HepG2 (cell line): ENCODE results near the gene C12orf60. TPM values are rescaled to one million over a fixed set of nuclear protein-coding genes. Genes with fewer than 3 reads are reported as not detected.

Experiments used
- BRD4 ChIP-seq: sonication (generic); formaldehyde crosslinking; IDR thresholded peaks from 2 replicates; pipeline ENCODE4 v1.4.0; 2020; ENCODE audit warnings: missing genetic modification reagents
- CREB3 ChIP-seq: sonication (generic); formaldehyde crosslinking; IDR thresholded peaks from 2 replicates; pipeline ENCODE4 v1.5.0; 2020; ENCODE audit warnings: missing genetic modification reagents
- DNMT1 ChIP-seq: sonication (generic); formaldehyde crosslinking; IDR thresholded peaks from 2 replicates; pipeline ENCODE4 v1.5.1; 2020; ENCODE audit warnings: mild to moderate bottlenecking, missing genetic modification reagents
- HOXA3 ChIP-seq: sonication (generic); formaldehyde crosslinking; IDR thresholded peaks from 2 replicates; pipeline ENCODE4 v1.5.0; 2020; ENCODE audit warnings: missing genetic modification reagents
- NR0B2 ChIP-seq: sonication (generic); formaldehyde crosslinking; IDR thresholded peaks from 2 replicates; pipeline ENCODE4 v1.4.0; 2020; ENCODE audit warnings: mild to moderate bottlenecking, missing genetic modification reagents
- NRL ChIP-seq: sonication (generic); formaldehyde crosslinking; IDR thresholded peaks from 2 replicates; pipeline ENCODE4 v1.5.0; 2020; ENCODE audit warnings: missing genetic modification reagents, mild to moderate bottlenecking, moderate library complexity, borderline replicate concordance
- POLR2AphosphoS5 ChIP-seq: IDR thresholded peaks from 2 replicates; pipeline ENCODE4 v1.6.1; 2012; ENCODE audit warnings: low read depth, low read length
- PRDM15 ChIP-seq: sonication (generic); formaldehyde crosslinking; IDR thresholded peaks from 2 replicates; pipeline ENCODE4 v1.4.0; 2020; ENCODE audit warnings: missing genetic modification reagents
- SATB2 ChIP-seq: sonication (generic); formaldehyde crosslinking; IDR thresholded peaks from 2 replicates; pipeline ENCODE4 v1.5.0; 2020; ENCODE audit warnings: missing genetic modification reagents
- SRSF4 ChIP-seq: fragments of 200-400 bp; formaldehyde crosslinking; IDR thresholded peaks from one replicate; pipeline ENCODE4 v1.6.1; 2018; ENCODE audit warnings: mild to moderate bottlenecking, low read depth, low read length, moderate library complexity; ENCODE audit not compliant: poor library complexity, severe bottlenecking
- TAF15 ChIP-seq: fragments of 200-400 bp; formaldehyde crosslinking; IDR thresholded peaks from one replicate; pipeline ENCODE4 v1.6.1; 2018; ENCODE audit warnings: mild to moderate bottlenecking, low read depth, low read length; ENCODE audit not compliant: poor library complexity, severe bottlenecking
- TEF ChIP-seq: sonication (generic); formaldehyde crosslinking; IDR thresholded peaks from 2 replicates; pipeline ENCODE4 v1.5.0; 2020; ENCODE audit warnings: missing genetic modification reagents
- TFE3 ChIP-seq: IDR thresholded peaks from 2 replicates; pipeline ENCODE4 v1.6.1; 2016
- YEATS2 ChIP-seq: sonication (generic); formaldehyde crosslinking; IDR thresholded peaks from 2 replicates; pipeline ENCODE4 v1.4.0; 2020; ENCODE audit warnings: missing genetic modification reagents, borderline replicate concordance
- ZKSCAN1 ChIP-seq: fragments of 150-350 bp; IDR thresholded peaks from 2 replicates; pipeline ENCODE4 v1.6.1; 2014; ENCODE audit warnings: low read length
- ZNF550 ChIP-seq: sonication (generic); formaldehyde crosslinking; IDR thresholded peaks from 2 replicates; pipeline ENCODE4 v1.4.0; 2020; ENCODE audit warnings: mild to moderate bottlenecking, missing genetic modification reagents, borderline replicate concordance
- ZNF556 ChIP-seq: sonication (generic); formaldehyde crosslinking; IDR thresholded peaks from 2 replicates; pipeline ENCODE4 v1.4.0; 2020; ENCODE audit warnings: mild to moderate bottlenecking, missing genetic modification reagents, borderline replicate concordance
- polyA plus RNA-seq, 8 experiments: library from polyadenylated mRNA; depleted of rRNA in 3 of 8; stranded (reverse) in 7 of 8; unstranded in 1 of 8; fragments of >200 nt; fragmentation: Illumina TruSeq in 4 of 8; extraction: Trizol in 4 of 8; gene quantifications; 2 replicates each; pipeline versions ENCODE4 v1.2.1 to v1.2.3, GENCODE V29; 2011 to 2016; ENCODE audit warnings: low read depth in 4 of 8, missing spikeins in 1 of 8, mixed read lengths in 1 of 8; ENCODE audit not compliant: insufficient read depth in 1 of 8
- total RNA-seq, 5 experiments: library from RNA; depleted of rRNA; stranded (reverse); fragments of >200 nt; fragmentation: Illumina TruSeq; extraction: Trizol; gene quantifications; 2 replicates each; pipeline ENCODE4 v1.2.3, GENCODE V29; 2016; ENCODE audit warnings: low read depth in 1 of 5
- TF ChIP-seq, protein P1 (sequence below): sonication (generic); formaldehyde crosslinking; IDR thresholded peaks from 2 replicates; pipeline ENCODE4 v1.5.0; 2020; ENCODE audit warnings: mild to moderate bottlenecking, missing genetic modification reagents
- TF ChIP-seq, protein P2 (sequence below): sonication (generic); formaldehyde crosslinking; IDR thresholded peaks from 2 replicates; pipeline ENCODE4 v1.5.0; 2020; ENCODE audit warnings: missing genetic modification reagents, mild to moderate bottlenecking, borderline replicate concordance

The C12orf60 gene
- total and polyA plus RNA-seq, 2 of the 13 experiments (the other 11 are each of a cell fraction or from before 2014, with no cell fraction given) = 0.55 to 1.4 TPM

GRCh38 chr12:14843425-14843887 is 40.0 kb downstream of the C12orf60 start, which contains the start of gene ART4 (continued):
- TF ChIP-seq TEF (CRISPR knock-in tag) = no peak
- TF ChIP-seq SRSF4 = no peak
- no peak for TF ChIP-seq NRL (CRISPR knock-in tag)
- no peak for TF ChIP-seq NR0B2 (CRISPR knock-in tag)
- TF ChIP-seq, protein P1, sequence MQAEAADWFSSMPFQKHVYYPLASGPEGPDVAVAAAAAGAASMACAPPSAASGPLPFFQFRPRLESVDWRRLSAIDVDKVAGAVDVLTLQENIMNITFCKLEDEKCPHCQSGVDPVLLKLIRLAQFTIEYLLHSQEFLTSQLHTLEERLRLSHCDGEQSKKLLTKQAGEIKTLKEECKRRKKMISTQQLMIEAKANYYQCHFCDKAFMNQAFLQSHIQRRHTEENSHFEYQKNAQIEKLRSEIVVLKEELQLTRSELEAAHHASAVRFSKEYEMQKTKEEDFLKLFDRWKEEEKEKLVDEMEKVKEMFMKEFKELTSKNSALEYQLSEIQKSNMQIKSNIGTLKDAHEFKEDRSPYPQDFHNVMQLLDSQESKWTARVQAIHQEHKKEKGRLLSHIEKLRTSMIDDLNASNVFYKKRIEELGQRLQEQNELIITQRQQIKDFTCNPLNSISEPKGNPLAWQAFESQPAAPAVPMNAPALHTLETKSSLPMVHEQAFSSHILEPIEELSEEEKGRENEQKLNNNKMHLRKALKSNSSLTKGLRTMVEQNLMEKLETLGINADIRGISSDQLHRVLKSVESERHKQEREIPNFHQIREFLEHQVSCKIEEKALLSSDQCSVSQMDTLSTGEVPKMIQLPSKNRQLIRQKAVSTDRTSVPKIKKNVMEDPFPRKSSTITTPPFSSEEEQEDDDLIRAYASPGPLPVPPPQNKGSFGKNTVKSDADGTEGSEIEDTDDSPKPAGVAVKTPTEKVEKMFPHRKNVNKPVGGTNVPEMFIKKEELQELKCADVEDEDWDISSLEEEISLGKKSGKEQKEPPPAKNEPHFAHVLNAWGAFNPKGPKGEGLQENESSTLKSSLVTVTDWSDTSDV (CRISPR knock-in tag) = no peak
- TF ChIP-seq HOXA3 (CRISPR knock-in tag) = peak; percentile 64; the same call in 1 of the 2 replicates
- 0 out of 2 replicates have a peak, but pooled peaks have one; percentile 15 for TF ChIP-seq TFE3 (CRISPR knock-in tag)
- peak; percentile 72 for TF ChIP-seq POLR2AphosphoS5
- TF ChIP-seq, protein P2, sequence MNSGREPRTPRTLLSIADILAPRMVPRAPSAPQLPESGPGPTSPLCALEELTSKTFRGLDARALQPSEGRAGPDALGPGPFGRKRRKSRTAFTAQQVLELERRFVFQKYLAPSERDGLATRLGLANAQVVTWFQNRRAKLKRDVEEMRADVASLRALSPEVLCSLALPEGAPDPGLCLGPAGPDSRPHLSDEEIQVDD (CRISPR knock-in tag) = no peak
- TF ChIP-seq DNMT1 (CRISPR knock-in tag) = no peak
- TF ChIP-seq ZNF550 = no peak
- peak; percentile 47; the same call in 1 of the 2 replicates for TF ChIP-seq YEATS2
- no peak for TF ChIP-seq BRD4 (CRISPR knock-in tag)
- TF ChIP-seq TAF15 = no peak
- no peak for TF ChIP-seq ZKSCAN1
- no peak for TF ChIP-seq SATB2 (CRISPR knock-in tag)
- TF ChIP-seq CREB3 = no peak
- no peak for TF ChIP-seq PRDM15 (CRISPR knock-in tag)
- peak; percentile 66; the same call in 1 of the 2 replicates for TF ChIP-seq ZNF556 (CRISPR knock-in tag)
